ENCODE measurements around the gene PPP3CA. TPM values are rescaled to one million over a fixed set of nuclear protein-coding genes. Genes with fewer than 3 reads are reported as not detected.

Gene PPP3CA
- total and polyA plus RNA-seq, 2 of the 8 experiments (the other 6 are each of a cell fraction or from before 2014, with no cell fraction given) = 7.9 to 35.0 TPM

- TF ChIP-seq NANOG (IDR thresholded peaks at IDR 0.05; ENCODE audit: insufficient read depth, low read depth, low read length, poor library complexity, severe bottlenecking) (no peak), SRF (IDR thresholded peaks at IDR 0.05; ENCODE audit: low read depth, low read length) (no peak), EGR1 (IDR thresholded peaks at IDR 0.05; ENCODE audit: borderline replicate concordance, low read depth, low read length) (no peak), USF2 (IDR thresholded peaks at IDR 0.05; ENCODE audit: low read length) (no peak), TAF1 (IDR thresholded peaks at IDR 0.05; ENCODE audit: low read depth, low read length) (no peak), HDAC6 (IDR thresholded peaks at IDR 0.05; ENCODE audit: low read depth, low read length) (no peak)
Observed at GRCh38 chr4:101064541-101065180, 282.7 kb downstream of the PPP3CA start (continued).

Data from H1 (cell line).